Psoas muscle (tissue), 8 donors: ENCODE measurements around the gene MLH3. TPM values are rescaled to one million over a fixed set of nuclear protein-coding genes. Genes with fewer than 3 reads are reported as not detected.

ENCODE experiments used
- ATAC-seq, 4 donors: fragments of 200-7000 bp; cut with Tn5 transposase; one replicate each; pipeline ENCODE4 v1.9.1; 2020; ENCODE audit warnings: moderate library complexity in 3 of 4, mild to moderate bottlenecking in 2 of 4
- DNase-seq, 2 donors: peaks; one replicate each; pipeline ENCODE4 v3.0.0-alpha.2; 2020
- H3K27ac ChIP-seq: fragments of 200-600 bp; one replicate; pipeline ENCODE4 v1.8.0; 2022
- H3K27me3 ChIP-seq, 3 donors: fragments of 200-600 bp in 1 of 3; one replicate each; pipeline versions ENCODE4 v1.6.1 to v1.8.0; 2013 to 2022; ENCODE audit warnings: low read length in 2 of 3, mild to moderate bottlenecking in 2 of 3, moderate library complexity in 1 of 3; ENCODE audit not compliant: insufficient read depth in 3 of 3
- H3K36me3 ChIP-seq, 2 donors: fragments of 200-600 bp in 1 of 2; one replicate each; pipeline versions ENCODE4 v1.6.1 to v1.8.0; 2013 to 2022; ENCODE audit warnings: low read depth in 1 of 2, mild to moderate bottlenecking in 1 of 2, moderate library complexity in 1 of 2; ENCODE audit not compliant: insufficient read depth in 1 of 2
- H3K4me1 ChIP-seq: fragments of 200-600 bp; one replicate; pipeline ENCODE4 v1.8.0; 2022
- H3K4me3 ChIP-seq: fragments of 200-600 bp; one replicate; pipeline ENCODE4 v1.8.0; 2022; ENCODE audit warnings: mild to moderate bottlenecking
- H3K9me3 ChIP-seq: fragments of 200-600 bp; one replicate; pipeline ENCODE4 v1.8.0; 2022
- WGBS, 3 donors: extraction: QIAGEN DNeasy Blood & Tissue Kit; methylation state at CpG; one replicate each; pipeline versions ENCODE4 v1.1.6 to v1.1.7; 2013; 5-methylcytosine and 5-hydroxymethylcytosine counted together
- intact Hi-C, 2 donors: fragments of 100-400 bp; cut with DNase I; formaldehyde crosslinking; loops; one replicate each; pipeline versions ENCODE4 v1.11.0 to v1.14.2; 2022
- polyA plus RNA-seq, 3 donors: library from polyadenylated mRNA; stranded (reverse); fragments of 200-250 nt; gene quantifications; one replicate each; pipeline ENCODE4 v1.2.3, GENCODE V29; 2013
- total RNA-seq, 4 donors: library from RNA; stranded (reverse); fragmentation: NEBNext Ultra II Directional in 2 of 4; extraction: Animal tissue kit (Norgen Biotek cat#: 25700) in 2 of 4; gene quantifications; one replicate each; pipeline versions ENCODE4 v1.2.1 to v1.2.4, GENCODE V29; 2021 to 2023
- TF ChIP-seq, protein P1 (sequence below): fragments of 200-600 bp; IDR thresholded peaks from one replicate; pipeline ENCODE4 v1.8.0; 2022; ENCODE audit warnings: antibody characterized with exemption
- donor health status: healthy with polysubstance abuse.
- donor health status: DM: no; HTN: no; CAD: no; lungs with moderate emphysema.
- donor health status: Bipolar disorder and iron deficiency.
- donor health status: healthy.
- donor health status: DM: yes; HTN: yes; CAD: no.
- donor health status: DM: no; HTN: no; CAD: no.
- donor health status: DM: no; HTN: no; CAD: no.
- donor health status: DM: yes; HTN: yes; CAD: no.

Gene MLH3
- total and polyA plus RNA-seq, 7 donors, result 7.9 to 24.1 (median 15.7) TPM

DNA sequence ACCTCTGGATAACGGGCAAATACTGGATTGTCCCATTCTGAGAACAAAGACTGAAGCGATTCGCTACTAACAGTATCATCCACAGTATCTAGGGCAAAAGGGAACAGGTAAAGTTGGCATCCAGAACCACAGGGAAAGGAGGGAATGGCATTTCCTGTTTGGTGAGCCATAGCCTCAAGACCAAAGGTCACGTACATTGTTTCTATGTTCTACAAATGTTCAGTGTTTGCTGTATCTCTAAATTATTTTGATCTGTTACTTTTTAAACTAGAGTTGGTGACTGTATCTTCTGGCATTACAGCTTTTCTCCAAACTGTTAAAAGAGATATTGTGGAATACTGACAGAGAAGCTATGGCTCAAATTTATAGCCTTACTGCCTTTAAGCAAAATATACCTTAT is 9.7 kb downstream of the MLH3 start:
- H3K27ac ChIP-seq, result no peak overlapping the region
- peaks cover 10 to 54% of the 10 kb centered on the region in 2 donors for H3K36me3 ChIP-seq
- no peaks in the 10 kb centered on the region for H3K9me3 ChIP-seq
- H3K27me3 ChIP-seq, result no peaks in the 10 kb centered on the region
- no peak overlapping the region for H3K4me3 ChIP-seq
- peaks cover 14% of the 10 kb centered on the region for H3K4me1 ChIP-seq
- WGBS, 3 donors, result 93 to 96% (median 93%) methylated on average over 4 of the region's 4 CpGs
- intact Hi-C loops, result no loop called here
- no peak for DNase-seq
- TF ChIP-seq, protein P1, sequence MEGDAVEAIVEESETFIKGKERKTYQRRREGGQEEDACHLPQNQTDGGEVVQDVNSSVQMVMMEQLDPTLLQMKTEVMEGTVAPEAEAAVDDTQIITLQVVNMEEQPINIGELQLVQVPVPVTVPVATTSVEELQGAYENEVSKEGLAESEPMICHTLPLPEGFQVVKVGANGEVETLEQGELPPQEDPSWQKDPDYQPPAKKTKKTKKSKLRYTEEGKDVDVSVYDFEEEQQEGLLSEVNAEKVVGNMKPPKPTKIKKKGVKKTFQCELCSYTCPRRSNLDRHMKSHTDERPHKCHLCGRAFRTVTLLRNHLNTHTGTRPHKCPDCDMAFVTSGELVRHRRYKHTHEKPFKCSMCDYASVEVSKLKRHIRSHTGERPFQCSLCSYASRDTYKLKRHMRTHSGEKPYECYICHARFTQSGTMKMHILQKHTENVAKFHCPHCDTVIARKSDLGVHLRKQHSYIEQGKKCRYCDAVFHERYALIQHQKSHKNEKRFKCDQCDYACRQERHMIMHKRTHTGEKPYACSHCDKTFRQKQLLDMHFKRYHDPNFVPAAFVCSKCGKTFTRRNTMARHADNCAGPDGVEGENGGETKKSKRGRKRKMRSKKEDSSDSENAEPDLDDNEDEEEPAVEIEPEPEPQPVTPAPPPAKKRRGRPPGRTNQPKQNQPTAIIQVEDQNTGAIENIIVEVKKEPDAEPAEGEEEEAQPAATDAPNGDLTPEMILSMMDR, result no peak
- no peak for ATAC-seq

DNA sequence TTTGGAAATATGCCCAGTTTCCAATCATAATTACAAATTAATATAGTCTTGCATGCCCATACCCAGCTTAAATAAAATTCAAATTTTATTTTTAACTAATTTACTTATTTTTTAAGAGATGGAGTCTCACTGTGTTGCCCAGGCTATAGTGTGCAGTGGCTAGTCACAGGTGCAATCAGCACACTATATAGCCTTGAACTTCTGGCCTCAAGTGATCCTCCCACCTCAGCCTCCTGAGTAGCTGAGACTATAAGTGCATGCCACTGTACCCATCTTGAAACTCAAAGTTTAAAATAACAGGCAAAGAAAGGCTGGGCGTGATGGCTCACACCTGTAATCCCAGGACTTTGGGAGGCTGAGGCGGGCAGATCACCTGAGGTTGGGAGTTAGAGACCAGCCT is 10.3 kb downstream of the MLH3 start:
- WGBS, 3 donors, result 98 to 99% (median 98%) methylated on average over 2 of the region's 2 CpGs
- Histone ChIP-seq H3K9me3 (no peaks in the 10 kb centered on the region), H3K27me3 (no peaks in the 10 kb centered on the region), H3K4me3 (no peak overlapping the region), H3K4me1 (peaks cover 14% of the 10 kb centered on the region), H3K36me3 (peaks cover 10 to 57% of the 10 kb centered on the region in 2 donors), H3K27ac (no peak overlapping the region)
- intact Hi-C loops, result no loop called here
- TF ChIP-seq, protein P1, result no peak
- DNase-seq, result no peak
- ATAC-seq, result no peak

DNA sequence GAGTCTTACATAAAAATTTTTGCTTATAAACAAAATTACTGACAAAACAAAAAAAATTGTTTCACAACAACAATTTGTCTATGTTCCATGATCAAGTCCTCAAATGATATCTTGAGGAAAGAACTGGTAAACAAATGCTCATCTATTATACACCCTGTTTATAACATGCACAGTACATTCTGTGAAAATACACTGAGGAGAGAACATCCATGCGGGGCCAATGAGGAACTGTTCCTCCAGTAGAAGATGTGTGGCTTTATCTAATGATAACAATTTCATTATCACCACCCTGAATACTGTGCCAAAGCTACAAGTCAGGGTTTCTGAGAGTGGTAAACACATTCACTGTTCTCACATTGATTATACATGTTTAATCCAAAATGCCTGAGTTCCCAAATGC is 10.8 kb downstream of the MLH3 start:
- DNase-seq (no peak), ATAC-seq (no peak)
- H3K27me3 ChIP-seq, result no peaks in the 10 kb centered on the region
- no peaks in the 10 kb centered on the region for H3K9me3 ChIP-seq
- peaks cover 10 to 62% of the 10 kb centered on the region in 2 donors for H3K36me3 ChIP-seq
- peaks cover 14% of the 10 kb centered on the region for H3K4me1 ChIP-seq
- no peak overlapping the region for H3K27ac ChIP-seq
- TF ChIP-seq, protein P1, result no peak
- intact Hi-C loops, result no loop called here
- H3K4me3 ChIP-seq, result no peak overlapping the region
- WGBS, 3 donors, result 84 to 97% (median 92%) methylated on average over 1 of the region's 1 CpG

DNA sequence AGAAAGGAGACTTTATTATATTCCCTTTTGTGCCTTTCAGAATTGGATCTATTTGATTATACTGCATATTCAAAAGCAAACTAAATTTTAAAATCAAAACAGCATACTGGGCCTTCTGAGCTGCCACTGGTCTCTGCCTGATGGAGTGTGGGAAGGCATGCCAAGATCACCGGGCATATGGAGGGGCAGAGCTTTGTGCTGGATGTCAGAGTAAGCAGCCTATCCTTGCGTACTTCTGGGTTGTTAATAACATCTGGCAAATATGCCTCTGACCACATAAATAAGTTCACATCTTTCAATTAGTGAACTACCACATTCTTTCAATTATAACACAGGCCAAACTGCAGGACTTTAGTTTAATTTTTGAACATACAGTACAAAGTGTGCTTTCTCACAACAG is 18.3 kb downstream of the MLH3 start:
- Histone ChIP-seq H3K27me3 (no peaks in the 10 kb centered on the region), H3K9me3 (no peaks in the 10 kb centered on the region), H3K4me3 (no peak overlapping the region), H3K27ac (no peak overlapping the region), H3K36me3 (peaks cover 0 to 89% of the 10 kb centered on the region in 2 donors), H3K4me1 (no peaks in the 10 kb centered on the region)
- DNase-seq (no peak), ATAC-seq (no peak)
- intact Hi-C loops, result no loop called here
- 92 to 96% (median 93%) methylated on average over 2 of the region's 2 CpGs for WGBS, 3 donors
- TF ChIP-seq, protein P1, result no peak

DNA sequence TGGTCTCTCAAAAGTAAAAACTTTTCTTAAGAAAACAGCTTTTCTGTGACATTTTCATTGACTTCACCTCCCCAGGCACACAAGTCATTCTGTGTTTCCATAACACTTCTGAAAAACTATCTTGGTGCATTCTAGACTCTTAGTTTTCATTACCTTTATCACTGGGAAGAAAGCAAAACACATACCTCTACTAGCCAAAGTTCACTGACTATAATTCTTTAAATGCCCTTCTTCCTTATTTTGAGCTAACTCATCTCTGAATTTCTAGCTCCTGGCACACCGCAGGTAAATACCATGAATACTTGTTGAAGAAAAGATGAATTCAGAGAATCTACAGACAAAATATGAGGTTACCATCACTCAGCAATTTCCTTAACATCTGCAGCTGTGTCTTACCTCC is 21.1 kb downstream of the MLH3 start:
- Histone ChIP-seq H3K36me3 (peaks cover 4 to 88% of the 10 kb centered on the region in 2 donors), H3K27ac (no peak overlapping the region), H3K27me3 (no peaks in the 10 kb centered on the region), H3K9me3 (no peaks in the 10 kb centered on the region), H3K4me3 (no peak overlapping the region), H3K4me1 (no peaks in the 10 kb centered on the region)
- no peak for ATAC-seq
- DNase-seq, result no peak
- intact Hi-C loops, result no loop called here
- WGBS, 3 donors, result 0% methylated on average over 1 of the region's 1 CpG
- TF ChIP-seq, protein P1, result no peak
